ENCODE measurements around the gene KRTAP10-3.

KRTAP10-3 gene

DNA sequence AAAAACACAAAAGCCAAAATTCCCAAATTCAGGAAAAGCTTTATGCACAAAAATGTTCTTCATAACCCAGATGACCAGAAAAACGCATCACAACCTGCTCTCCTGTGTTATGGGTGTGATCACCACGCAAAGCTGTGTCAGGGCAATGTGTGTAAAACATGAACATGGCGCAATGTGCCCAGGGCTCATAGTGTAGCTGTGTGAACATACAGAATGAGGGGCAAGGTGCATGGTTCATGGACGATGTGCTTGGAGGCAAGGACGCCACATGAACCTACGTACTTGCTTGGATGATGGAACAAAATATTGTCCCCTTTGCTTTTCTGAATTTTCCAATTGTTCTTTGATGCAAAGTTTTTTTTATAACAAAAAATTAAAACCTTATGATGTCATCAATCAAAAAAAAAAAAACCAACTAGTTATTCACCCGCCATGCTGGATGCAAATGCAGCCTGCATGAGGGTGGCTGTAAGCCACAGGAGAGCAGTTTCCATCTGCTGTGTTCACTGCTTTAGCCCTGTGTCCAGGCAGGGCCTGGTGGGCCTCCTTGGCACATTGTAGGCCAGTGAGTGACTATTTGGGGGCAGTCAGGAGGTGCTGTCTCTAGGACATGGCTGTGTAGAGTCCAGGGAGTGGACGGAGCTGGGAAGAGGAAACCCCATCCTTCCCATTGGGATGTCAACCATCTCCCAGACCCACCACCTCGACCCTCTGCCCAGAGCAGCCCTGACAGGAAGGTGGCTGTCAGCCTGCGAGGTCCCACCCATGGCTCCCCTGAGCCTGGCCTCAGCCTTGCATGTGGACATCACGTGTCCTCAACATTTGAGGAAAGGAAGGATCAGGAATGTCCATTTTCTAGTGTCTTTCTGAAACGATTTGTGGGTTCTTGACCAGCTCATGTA is 32.2 kb downstream of the KRTAP10-3 start:
- Histone ChIP-seq H3K79me2 (ENCODE audit: insufficient read depth, low read length) (no peaks in the 10 kb centered on the region), H3K9me3 (ENCODE audit: insufficient read depth, low read length) (peaks cover 16% of the 10 kb centered on the region; the same call in 1 of the 2 replicates), H3K9ac (ENCODE audit: low read length) (no peak overlapping the region), H3K4me2 (ENCODE audit: low read depth, low read length, poor library complexity, severe bottlenecking) (no peak overlapping the region), H3K4me3 (ENCODE audit: insufficient read depth, low read length, poor library complexity, severe bottlenecking) (no peak overlapping the region), H3K27me3 (ENCODE audit: low read length) (no peaks in the 10 kb centered on the region), H3K27ac (ENCODE audit: low read depth, low read length) (no peak overlapping the region), H3K36me3 (ENCODE audit: low read length) (no peaks in the 10 kb centered on the region), H3F3A (ENCODE audit: insufficient read depth) (no peaks in the 10 kb centered on the region), H4K20me1 (ENCODE audit: low read depth, low read length) (no peaks in the 10 kb centered on the region), H3K9me2 (replicated peaks; ENCODE audit: insufficient read depth, low read length) (no peaks in the 10 kb centered on the region), H2AFZ (ENCODE audit: low read depth, low read length, severe bottlenecking) (no peak overlapping the region)
- TF ChIP-seq EZH2phosphoT487 (conservative IDR thresholded peaks at IDR 0.05; ENCODE audit: low read length) (no peak), CTCF (IDR thresholded peaks at IDR 0.05; ENCODE audit: insufficient read depth, low read length, poor library complexity, severe bottlenecking) (no peak)

GRCh38 chr21:44525391-44526095 is 33.1 kb downstream of the KRTAP10-3 start:
- Histone ChIP-seq H2AFZ (ENCODE audit: low read depth, low read length, severe bottlenecking) (no peak overlapping the region), H4K20me1 (ENCODE audit: low read depth, low read length) (no peaks in the 10 kb centered on the region), H3F3A (ENCODE audit: insufficient read depth) (no peaks in the 10 kb centered on the region), H3K9ac (ENCODE audit: low read length) (no peak overlapping the region), H3K9me2 (replicated peaks; ENCODE audit: insufficient read depth, low read length) (no peaks in the 10 kb centered on the region), H3K79me2 (ENCODE audit: insufficient read depth, low read length) (no peaks in the 10 kb centered on the region), H3K9me3 (ENCODE audit: insufficient read depth, low read length) (peaks cover 16% of the 10 kb centered on the region; the same call in 1 of the 2 replicates), H3K4me2 (ENCODE audit: low read depth, low read length, poor library complexity, severe bottlenecking) (no peak overlapping the region), H3K27ac (ENCODE audit: low read depth, low read length) (no peak overlapping the region), H3K27me3 (ENCODE audit: low read length) (no peaks in the 10 kb centered on the region), H3K4me3 (ENCODE audit: insufficient read depth, low read length, poor library complexity, severe bottlenecking) (no peak overlapping the region), H3K36me3 (ENCODE audit: low read length) (no peaks in the 10 kb centered on the region)
- TF ChIP-seq CTCF (IDR thresholded peaks at IDR 0.05; ENCODE audit: insufficient read depth, low read length, poor library complexity, severe bottlenecking), result no peak
- TF ChIP-seq EZH2phosphoT487 (conservative IDR thresholded peaks at IDR 0.05; ENCODE audit: low read length), result no peak

DNA sequence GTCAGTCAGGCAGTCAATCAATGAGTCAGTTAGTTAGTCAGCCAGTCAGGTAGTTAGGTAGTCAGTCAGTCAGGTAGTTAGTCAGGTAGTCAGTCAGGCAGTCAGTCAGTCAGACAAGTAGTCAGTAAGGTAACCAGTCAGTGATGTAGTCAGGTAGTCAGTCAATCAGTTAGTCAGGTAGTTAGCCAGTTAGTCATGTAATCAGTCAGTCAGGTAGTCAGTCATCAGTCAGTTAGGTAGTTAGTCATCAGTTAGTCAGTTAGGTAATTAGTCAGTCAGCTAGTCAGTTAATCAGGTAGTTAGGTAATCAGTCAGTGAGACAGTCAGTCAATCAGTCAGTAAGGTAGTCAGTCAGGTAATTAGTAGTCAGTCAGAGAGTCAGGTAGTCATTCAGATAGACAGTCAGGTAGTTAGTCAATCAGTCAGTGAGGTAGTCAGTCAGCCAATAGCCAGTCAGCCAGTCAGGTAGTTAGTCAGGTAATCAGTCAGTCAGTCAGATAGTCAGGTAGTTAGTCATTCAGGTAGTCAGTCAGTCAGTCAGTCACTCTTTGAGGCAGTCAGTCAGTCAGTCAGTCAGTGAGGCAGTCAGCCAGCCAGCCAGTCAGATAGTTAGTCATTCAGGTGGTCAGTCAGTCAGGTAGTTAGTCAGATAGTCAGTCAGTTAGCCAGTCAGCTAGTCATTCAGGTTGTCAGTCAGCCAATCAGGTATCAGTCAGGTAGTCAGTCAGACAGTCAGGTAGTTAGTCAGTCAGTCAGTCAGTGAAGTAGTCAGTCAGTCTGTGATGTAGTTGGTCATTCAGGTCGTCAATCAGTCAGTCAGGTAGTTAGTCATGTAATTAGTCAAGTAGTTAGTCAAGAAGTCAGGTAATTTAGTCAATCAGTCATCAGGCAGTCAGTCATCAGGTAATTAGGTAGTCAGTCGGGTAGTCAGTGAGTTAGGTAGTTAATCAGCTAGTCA is 33.9 kb downstream of the KRTAP10-3 start:
- Histone ChIP-seq H3K27ac (ENCODE audit: low read depth, low read length) (no peak overlapping the region), H3K4me3 (ENCODE audit: insufficient read depth, low read length, poor library complexity, severe bottlenecking) (no peak overlapping the region), H3K36me3 (ENCODE audit: low read length) (no peaks in the 10 kb centered on the region)

More for the DNA sequence above, 33.9 kb downstream of the KRTAP10-3 start:
- no peaks in the 10 kb centered on the region for H3K79me2 ChIP-seq (ENCODE audit: insufficient read depth, low read length)
- H3K4me2 ChIP-seq (ENCODE audit: low read depth, low read length, poor library complexity, severe bottlenecking), result no peak overlapping the region
- H3K9me3 ChIP-seq (ENCODE audit: insufficient read depth, low read length), result peaks cover 16% of the 10 kb centered on the region; the same call in 1 of the 2 replicates
- no peak overlapping the region for H2AFZ ChIP-seq (ENCODE audit: low read depth, low read length, severe bottlenecking)
- TF ChIP-seq EZH2phosphoT487 (conservative IDR thresholded peaks at IDR 0.05; ENCODE audit: low read length), result no peak
- TF ChIP-seq CTCF (IDR thresholded peaks at IDR 0.05; ENCODE audit: insufficient read depth, low read length, poor library complexity, severe bottlenecking), result no peak
- H3F3A ChIP-seq (ENCODE audit: insufficient read depth), result no peaks in the 10 kb centered on the region
- H3K27me3 ChIP-seq (ENCODE audit: low read length), result no peaks in the 10 kb centered on the region
- H3K9ac ChIP-seq (ENCODE audit: low read length), result no peak overlapping the region
- H3K9me2 ChIP-seq (replicated peaks; ENCODE audit: insufficient read depth, low read length), result no peaks in the 10 kb centered on the region
- no peaks in the 10 kb centered on the region for H4K20me1 ChIP-seq (ENCODE audit: low read depth, low read length)
